Measurements from ENCODE around the gene TNFAIP3.

TNFAIP3 gene

GRCh38 chr6:137848672-137849071 lies 18.4 kb upstream of the TNFAIP3 start:
- H2AFZ ChIP-seq (ENCODE audit: low read depth, low read length) = no peak overlapping the region
- 0 out of 2 replicates have a peak, but pooled peaks cover 7% of the 10 kb centered on the region for H3K9me3 ChIP-seq (ENCODE audit: insufficient read depth, low read length)
- H3K79me2 ChIP-seq (ENCODE audit: low read length) = no peaks in the 10 kb centered on the region
- no peak overlapping the region for H3K27ac ChIP-seq (ENCODE audit: low read length)
- no peak overlapping the region for H3K4me2 ChIP-seq (ENCODE audit: low read length)
- no peak for TF ChIP-seq EZH2phosphoT487 (IDR thresholded peaks at IDR 0.05; ENCODE audit: low read depth)
- TF ChIP-seq CTCF (IDR thresholded peaks at IDR 0.05; ENCODE audit: low read depth, low read length) = no peak
- no peak overlapping the region for H3K4me3 ChIP-seq (ENCODE audit: low read length)
- no peak overlapping the region for H3K9ac ChIP-seq (ENCODE audit: low read length)
- peaks cover 62% of the 10 kb centered on the region for H3K4me1 ChIP-seq (ENCODE audit: low read length)
- peaks cover 5% of the 10 kb centered on the region for H3K36me3 ChIP-seq (replicated peaks; ENCODE audit: low read depth, low read length)
- no peaks in the 10 kb centered on the region for H4K20me1 ChIP-seq (ENCODE audit: insufficient read depth, low read length)
- no peaks in the 10 kb centered on the region for H3K27me3 ChIP-seq (ENCODE audit: low read depth, low read length)

GRCh38 chr6:137849181-137849980 lies 17.7 kb upstream of the TNFAIP3 start:
- peak overlapping the region; percentile 7; the same call in 1 of the 2 replicates for H3K27ac ChIP-seq (ENCODE audit: low read length)
- H3K4me3 ChIP-seq (ENCODE audit: low read length) = 0 out of 2 replicates have a peak overlapping the region, but pooled peaks have one; percentile 5
- 0 out of 2 replicates have a peak overlapping the region, but pooled peaks have one; percentile 8 for H2AFZ ChIP-seq (ENCODE audit: low read depth, low read length)

GRCh38 chr6:137849981-137850714 lies 16.9 kb upstream of the TNFAIP3 start:
- no peak for TF ChIP-seq EZH2phosphoT487 (IDR thresholded peaks at IDR 0.05; ENCODE audit: low read depth)
- no peak for TF ChIP-seq CTCF (IDR thresholded peaks at IDR 0.05; ENCODE audit: low read depth, low read length)
- Histone ChIP-seq H2AFZ (ENCODE audit: low read depth, low read length) (0 out of 2 replicates have a peak overlapping the region, but pooled peaks have one; percentile 8), H3K4me1 (ENCODE audit: low read length) (peaks cover 62% of the 10 kb centered on the region), H3K27me3 (ENCODE audit: low read depth, low read length) (no peaks in the 10 kb centered on the region), H3K9ac (ENCODE audit: low read length) (0 out of 2 replicates have a peak overlapping the region, but pooled peaks have one; percentile 5), H4K20me1 (ENCODE audit: insufficient read depth, low read length) (no peaks in the 10 kb centered on the region), H3K27ac (ENCODE audit: low read length) (0 out of 2 replicates have a peak overlapping the region, but pooled peaks have one; percentile 7), H3K36me3 (replicated peaks; ENCODE audit: low read depth, low read length) (peaks cover 5% of the 10 kb centered on the region), H3K79me2 (ENCODE audit: low read length) (no peaks in the 10 kb centered on the region), H3K4me3 (ENCODE audit: low read length) (no peak overlapping the region), H3K9me3 (ENCODE audit: insufficient read depth, low read length) (0 out of 2 replicates have a peak, but pooled peaks cover 7% of the 10 kb centered on the region), H3K4me2 (ENCODE audit: low read length) (peak overlapping the region; percentile 48)

More at GRCh38 chr6:137849181-137849980, 17.7 kb upstream of the TNFAIP3 start:
- Histone ChIP-seq H3K4me1 (ENCODE audit: low read length) (peaks cover 62% of the 10 kb centered on the region), H3K79me2 (ENCODE audit: low read length) (no peaks in the 10 kb centered on the region), H3K4me2 (ENCODE audit: low read length) (peak overlapping the region; percentile 48), H4K20me1 (ENCODE audit: insufficient read depth, low read length) (no peaks in the 10 kb centered on the region), H3K27me3 (ENCODE audit: low read depth, low read length) (no peaks in the 10 kb centered on the region), H3K9ac (ENCODE audit: low read length) (0 out of 2 replicates have a peak overlapping the region, but pooled peaks have one; percentile 5), H3K36me3 (replicated peaks; ENCODE audit: low read depth, low read length) (peaks cover 5% of the 10 kb centered on the region), H3K9me3 (ENCODE audit: insufficient read depth, low read length) (0 out of 2 replicates have a peak, but pooled peaks cover 7% of the 10 kb centered on the region)
- no peak for TF ChIP-seq CTCF (IDR thresholded peaks at IDR 0.05; ENCODE audit: low read depth, low read length)
- TF ChIP-seq EZH2phosphoT487 (IDR thresholded peaks at IDR 0.05; ENCODE audit: low read depth) = no peak
